ENCODE data around the gene AMZ2.

DNA sequence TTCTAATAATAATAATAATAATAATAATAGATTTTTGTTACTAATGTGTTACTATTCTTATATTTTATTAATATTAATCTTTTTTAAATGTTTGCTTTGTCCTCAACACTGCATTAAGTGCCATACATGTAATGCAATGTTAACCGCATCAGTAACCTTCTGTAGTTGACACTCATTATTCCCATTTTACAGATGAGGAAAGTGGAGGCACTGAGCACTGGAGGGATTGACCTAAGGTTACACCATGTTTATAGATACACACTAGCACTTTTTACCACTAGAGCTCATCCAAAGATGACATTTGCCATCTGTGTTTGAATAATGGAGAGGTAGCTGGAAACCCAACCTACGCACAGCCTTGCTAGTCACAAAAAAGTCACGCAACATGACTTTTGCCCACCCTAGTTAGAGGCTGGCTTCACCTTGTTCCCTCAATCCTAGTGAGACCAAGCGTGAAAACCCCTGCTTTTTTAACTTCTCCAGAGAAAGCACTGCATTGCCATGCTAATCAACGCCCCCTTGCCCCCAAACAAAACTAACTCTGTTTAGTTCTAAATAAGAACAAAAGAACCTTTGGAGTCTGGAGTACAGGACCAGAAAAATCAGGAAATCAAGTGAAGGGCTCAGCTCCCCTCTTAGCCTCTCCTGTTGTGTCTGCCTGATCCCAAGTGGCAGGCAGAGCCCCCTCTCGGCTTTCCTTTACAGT is 45.8 kb downstream of the AMZ2 start:
- no peak for TF ChIP-seq RFX5 (IDR thresholded peaks at IDR 0.05; ENCODE audit: low read length)
- TF ChIP-seq, protein P1, sequence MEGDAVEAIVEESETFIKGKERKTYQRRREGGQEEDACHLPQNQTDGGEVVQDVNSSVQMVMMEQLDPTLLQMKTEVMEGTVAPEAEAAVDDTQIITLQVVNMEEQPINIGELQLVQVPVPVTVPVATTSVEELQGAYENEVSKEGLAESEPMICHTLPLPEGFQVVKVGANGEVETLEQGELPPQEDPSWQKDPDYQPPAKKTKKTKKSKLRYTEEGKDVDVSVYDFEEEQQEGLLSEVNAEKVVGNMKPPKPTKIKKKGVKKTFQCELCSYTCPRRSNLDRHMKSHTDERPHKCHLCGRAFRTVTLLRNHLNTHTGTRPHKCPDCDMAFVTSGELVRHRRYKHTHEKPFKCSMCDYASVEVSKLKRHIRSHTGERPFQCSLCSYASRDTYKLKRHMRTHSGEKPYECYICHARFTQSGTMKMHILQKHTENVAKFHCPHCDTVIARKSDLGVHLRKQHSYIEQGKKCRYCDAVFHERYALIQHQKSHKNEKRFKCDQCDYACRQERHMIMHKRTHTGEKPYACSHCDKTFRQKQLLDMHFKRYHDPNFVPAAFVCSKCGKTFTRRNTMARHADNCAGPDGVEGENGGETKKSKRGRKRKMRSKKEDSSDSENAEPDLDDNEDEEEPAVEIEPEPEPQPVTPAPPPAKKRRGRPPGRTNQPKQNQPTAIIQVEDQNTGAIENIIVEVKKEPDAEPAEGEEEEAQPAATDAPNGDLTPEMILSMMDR (IDR thresholded peaks at IDR 0.05): no peak
- TF ChIP-seq NFIC (IDR thresholded peaks at IDR 0.05; ENCODE audit: borderline replicate concordance): no peak
- TF ChIP-seq, protein P2, sequence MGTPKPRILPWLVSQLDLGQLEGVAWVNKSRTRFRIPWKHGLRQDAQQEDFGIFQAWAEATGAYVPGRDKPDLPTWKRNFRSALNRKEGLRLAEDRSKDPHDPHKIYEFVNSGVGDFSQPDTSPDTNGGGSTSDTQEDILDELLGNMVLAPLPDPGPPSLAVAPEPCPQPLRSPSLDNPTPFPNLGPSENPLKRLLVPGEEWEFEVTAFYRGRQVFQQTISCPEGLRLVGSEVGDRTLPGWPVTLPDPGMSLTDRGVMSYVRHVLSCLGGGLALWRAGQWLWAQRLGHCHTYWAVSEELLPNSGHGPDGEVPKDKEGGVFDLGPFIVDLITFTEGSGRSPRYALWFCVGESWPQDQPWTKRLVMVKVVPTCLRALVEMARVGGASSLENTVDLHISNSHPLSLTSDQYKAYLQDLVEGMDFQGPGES (IDR thresholded peaks at IDR 0.05; ENCODE audit: low read depth, low read length): no peak
- TF ChIP-seq, protein P3, sequence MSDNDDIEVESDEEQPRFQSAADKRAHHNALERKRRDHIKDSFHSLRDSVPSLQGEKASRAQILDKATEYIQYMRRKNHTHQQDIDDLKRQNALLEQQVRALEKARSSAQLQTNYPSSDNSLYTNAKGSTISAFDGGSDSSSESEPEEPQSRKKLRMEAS (IDR thresholded peaks at IDR 0.05; ENCODE audit: low read depth): no peak
- TF ChIP-seq RAD21 (IDR thresholded peaks at IDR 0.05; ENCODE audit: low read length): no peak
- no peak for TF ChIP-seq EZH2phosphoT487 (IDR thresholded peaks at IDR 0.05; ENCODE audit: borderline replicate concordance, low read depth)
- TF ChIP-seq EP300 (IDR thresholded peaks at IDR 0.05; ENCODE audit: borderline replicate concordance in 1 of 2, low read depth in 1 of 2, low read length in 1 of 2): no peak
- no peak for TF ChIP-seq SMC3 (IDR thresholded peaks at IDR 0.05; ENCODE audit: low read depth, low read length)
- TF ChIP-seq, protein P4, sequence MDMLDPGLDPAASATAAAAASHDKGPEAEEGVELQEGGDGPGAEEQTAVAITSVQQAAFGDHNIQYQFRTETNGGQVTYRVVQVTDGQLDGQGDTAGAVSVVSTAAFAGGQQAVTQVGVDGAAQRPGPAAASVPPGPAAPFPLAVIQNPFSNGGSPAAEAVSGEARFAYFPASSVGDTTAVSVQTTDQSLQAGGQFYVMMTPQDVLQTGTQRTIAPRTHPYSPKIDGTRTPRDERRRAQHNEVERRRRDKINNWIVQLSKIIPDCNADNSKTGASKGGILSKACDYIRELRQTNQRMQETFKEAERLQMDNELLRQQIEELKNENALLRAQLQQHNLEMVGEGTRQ (IDR thresholded peaks at IDR 0.05; ENCODE audit: borderline replicate concordance, low read depth, low read length): no peak
- no peak for TF ChIP-seq SIN3A (IDR thresholded peaks at IDR 0.05; ENCODE audit: borderline replicate concordance, low read depth, low read length)
- TF ChIP-seq TAF1 (IDR thresholded peaks at IDR 0.05; ENCODE audit: borderline replicate concordance, low read depth, low read length): no peak
- TF ChIP-seq, protein P5, sequence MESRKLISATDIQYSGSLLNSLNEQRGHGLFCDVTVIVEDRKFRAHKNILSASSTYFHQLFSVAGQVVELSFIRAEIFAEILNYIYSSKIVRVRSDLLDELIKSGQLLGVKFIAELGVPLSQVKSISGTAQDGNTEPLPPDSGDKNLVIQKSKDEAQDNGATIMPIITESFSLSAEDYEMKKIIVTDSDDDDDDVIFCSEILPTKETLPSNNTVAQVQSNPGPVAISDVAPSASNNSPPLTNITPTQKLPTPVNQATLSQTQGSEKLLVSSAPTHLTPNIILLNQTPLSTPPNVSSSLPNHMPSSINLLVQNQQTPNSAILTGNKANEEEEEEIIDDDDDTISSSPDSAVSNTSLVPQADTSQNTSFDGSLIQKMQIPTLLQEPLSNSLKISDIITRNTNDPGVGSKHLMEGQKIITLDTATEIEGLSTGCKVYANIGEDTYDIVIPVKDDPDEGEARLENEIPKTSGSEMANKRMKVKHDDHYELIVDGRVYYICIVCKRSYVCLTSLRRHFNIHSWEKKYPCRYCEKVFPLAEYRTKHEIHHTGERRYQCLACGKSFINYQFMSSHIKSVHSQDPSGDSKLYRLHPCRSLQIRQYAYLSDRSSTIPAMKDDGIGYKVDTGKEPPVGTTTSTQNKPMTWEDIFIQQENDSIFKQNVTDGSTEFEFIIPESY (IDR thresholded peaks at IDR 0.05; ENCODE audit: borderline replicate concordance, low read depth): no peak
- no peak for TF ChIP-seq MXI1 (IDR thresholded peaks at IDR 0.05; ENCODE audit: low read depth, low read length)

Measured in SK-N-SH (cell line).